Upper lobe of left lung (tissue), 6 donors: Measurements from ENCODE around the gene HIVEP2. TPM values are rescaled to one million over a fixed set of nuclear protein-coding genes. Genes with fewer than 3 reads are reported as not detected.

Experiments used
- ATAC-seq, 2 donors: fragments of 200-7000 bp; cut with Tn5 transposase; one replicate each; pipeline ENCODE4 v1.9.1; 2022; ENCODE audit warnings: mild to moderate bottlenecking in 2 of 2, moderate library complexity in 2 of 2; ENCODE audit not compliant: low FRiP score in 2 of 2
- DNase-seq, 2 donors: peaks; one replicate each; pipeline ENCODE4 v3.0.0-alpha.2; 2019 to 2020
- H3K27ac ChIP-seq, 4 donors: fragments of 200-600 bp; sonication (generic); one replicate each; pipeline ENCODE4 v1.5.1; 2016 to 2019
- H3K27me3 ChIP-seq, 4 donors: fragments of 200-600 bp; sonication (generic); one replicate each; pipeline ENCODE4 v1.5.1; 2017 to 2019
- H3K36me3 ChIP-seq, 4 donors: fragments of 200-600 bp; sonication (generic); one replicate each; pipeline ENCODE4 v1.5.1; 2016 to 2019
- H3K4me1 ChIP-seq, 4 donors: fragments of 200-600 bp; sonication (generic); one replicate each; pipeline ENCODE4 v1.5.1; 2018 to 2019
- H3K4me3 ChIP-seq, 4 donors: fragments of 200-600 bp; sonication (generic); one replicate each; pipeline ENCODE4 v1.5.1; 2017 to 2019; ENCODE audit warnings: mild to moderate bottlenecking in 2 of 4, moderate library complexity in 1 of 4
- H3K9me3 ChIP-seq, 4 donors: fragments of 200-600 bp; sonication (generic); one replicate each; pipeline ENCODE4 v1.5.1; 2018 to 2019
- EP300 ChIP-seq, 4 donors: sonication (generic); formaldehyde crosslinking; IDR thresholded peaks; one replicate each; pipeline ENCODE4 v1.5.1; 2017; ENCODE audit warnings: antibody characterized with exemption in 4 of 4, control low read depth in 2 of 4
- POLR2A ChIP-seq, 4 donors: fragments of 450-650 bp; IDR thresholded peaks; one replicate each; pipeline ENCODE4 v1.5.1; 2016 to 2017; ENCODE audit warnings: antibody characterized with exemption in 4 of 4, mild to moderate bottlenecking in 2 of 4
- POLR2AphosphoS5 ChIP-seq, 2 donors: sonication (generic); formaldehyde crosslinking; IDR thresholded peaks; one replicate each; pipeline ENCODE4 v1.5.1; 2017; ENCODE audit warnings: antibody characterized with exemption in 2 of 2
- WGBS, 2 donors: methylation state at CpG; one replicate each; pipeline ENCODE4 v1.1.5; 2017 to 2018; 5-methylcytosine and 5-hydroxymethylcytosine counted together
- total RNA-seq, 6 donors: library from RNA; depleted of rRNA in 4 of 6; stranded (reverse); fragments of >200 nt in 4 of 6; gene quantifications; one replicate each; pipeline versions ENCODE4 v1.1.0 to v1.2.1, GENCODE V29; 2016 to 2021
- TF ChIP-seq, protein P1 (sequence below), 6 experiments: fragments of 450-650 bp in 4 of 6; fragments of 200-600 bp in 2 of 6; sonication (generic) in 2 of 6; IDR thresholded peaks; one replicate each; pipeline ENCODE4 v1.5.1; 2016 to 2019; ENCODE audit warnings: antibody characterized with exemption in 6 of 6
- donor health status: DM: no; HTN: no; CAD: no; lungs with moderate emphysema.
- donor health status: DM: no; HTN: yes; CAD: no; lungs with severe emphysema.

The HIVEP2 gene
- total RNA-seq, 6 donors from 2014 or later: 10.4 to 32.5 (median 19.6) TPM

DNA sequence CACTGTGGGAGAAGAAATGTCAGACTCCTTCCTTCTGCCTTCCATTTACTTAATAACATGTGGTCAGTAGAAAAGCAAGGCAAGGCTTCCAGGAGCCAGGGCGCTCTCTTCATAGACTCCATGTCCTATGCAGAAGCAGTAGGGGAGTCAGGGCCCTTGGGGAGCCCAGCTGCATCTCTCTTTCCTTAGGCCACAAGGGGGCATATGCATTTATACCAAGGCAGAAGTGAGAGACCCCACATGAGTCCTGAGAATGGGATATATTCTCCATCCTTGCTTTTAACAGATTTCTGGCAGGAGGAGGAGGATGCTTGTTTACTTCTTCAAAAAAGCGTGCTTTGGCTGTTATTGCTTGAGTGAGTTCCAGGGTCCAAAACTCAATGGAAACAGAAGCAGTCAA lies 198.5 kb downstream of the HIVEP2 start:
- H3K9me3 ChIP-seq: no peaks in the 10 kb centered on the region
- DNase-seq (no peak), ATAC-seq (peak in 1 of 2 donors; percentile 48)
- WGBS, 2 donors: 85 to 97% methylated on average over 2 of the region's 2 CpGs
- TF ChIP-seq POLR2A (IDR thresholded peaks at IDR 0.05) (no peak), EP300 (IDR thresholded peaks at IDR 0.05) (no peak)
- TF ChIP-seq, protein P1, sequence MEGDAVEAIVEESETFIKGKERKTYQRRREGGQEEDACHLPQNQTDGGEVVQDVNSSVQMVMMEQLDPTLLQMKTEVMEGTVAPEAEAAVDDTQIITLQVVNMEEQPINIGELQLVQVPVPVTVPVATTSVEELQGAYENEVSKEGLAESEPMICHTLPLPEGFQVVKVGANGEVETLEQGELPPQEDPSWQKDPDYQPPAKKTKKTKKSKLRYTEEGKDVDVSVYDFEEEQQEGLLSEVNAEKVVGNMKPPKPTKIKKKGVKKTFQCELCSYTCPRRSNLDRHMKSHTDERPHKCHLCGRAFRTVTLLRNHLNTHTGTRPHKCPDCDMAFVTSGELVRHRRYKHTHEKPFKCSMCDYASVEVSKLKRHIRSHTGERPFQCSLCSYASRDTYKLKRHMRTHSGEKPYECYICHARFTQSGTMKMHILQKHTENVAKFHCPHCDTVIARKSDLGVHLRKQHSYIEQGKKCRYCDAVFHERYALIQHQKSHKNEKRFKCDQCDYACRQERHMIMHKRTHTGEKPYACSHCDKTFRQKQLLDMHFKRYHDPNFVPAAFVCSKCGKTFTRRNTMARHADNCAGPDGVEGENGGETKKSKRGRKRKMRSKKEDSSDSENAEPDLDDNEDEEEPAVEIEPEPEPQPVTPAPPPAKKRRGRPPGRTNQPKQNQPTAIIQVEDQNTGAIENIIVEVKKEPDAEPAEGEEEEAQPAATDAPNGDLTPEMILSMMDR (IDR thresholded peaks at IDR 0.05): peak in 5 of 6 experiments; percentile 23 to 44 (median 38)
- H3K27ac ChIP-seq: no peak overlapping the region
- no peaks in the 10 kb centered on the region for H3K4me1 ChIP-seq
- H3K4me3 ChIP-seq: no peak overlapping the region
- no peaks in the 10 kb centered on the region for H3K27me3 ChIP-seq
- no peaks in the 10 kb centered on the region for H3K36me3 ChIP-seq

DNA sequence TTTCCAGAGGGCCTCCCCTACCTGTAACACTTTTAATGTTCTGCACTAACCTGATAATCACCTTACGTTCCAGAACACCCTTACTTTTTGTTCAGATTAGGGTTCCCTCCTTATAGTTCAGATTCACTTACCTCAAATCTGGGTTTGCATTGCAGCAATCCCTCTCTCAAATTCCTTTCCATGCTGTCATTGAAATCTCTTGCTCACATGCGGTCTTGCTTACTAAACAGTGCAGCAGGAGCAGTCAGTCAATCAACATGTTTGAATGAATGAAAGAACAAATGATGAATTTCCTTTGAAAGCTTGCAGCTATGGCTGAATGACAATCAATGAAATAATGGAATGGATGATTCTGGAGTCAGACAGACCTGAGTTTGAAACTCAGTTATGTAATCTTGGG lies 200.1 kb downstream of the HIVEP2 start:
- Histone ChIP-seq H3K4me3 (no peak overlapping the region), H3K27ac (no peak overlapping the region), H3K27me3 (no peaks in the 10 kb centered on the region), H3K9me3 (no peaks in the 10 kb centered on the region), H3K4me1 (no peaks in the 10 kb centered on the region), H3K36me3 (no peaks in the 10 kb centered on the region)
- ATAC-seq (no peak), DNase-seq (no peak)
- WGBS, 2 donors: 90 to 91% methylated on average over 2 of the region's 2 CpGs
- TF ChIP-seq POLR2AphosphoS5 (IDR thresholded peaks at IDR 0.05) (no peak), POLR2A (IDR thresholded peaks at IDR 0.05) (no peak), EP300 (IDR thresholded peaks at IDR 0.05) (no peak)
- TF ChIP-seq, protein P1 (IDR thresholded peaks at IDR 0.05): no peak

DNA sequence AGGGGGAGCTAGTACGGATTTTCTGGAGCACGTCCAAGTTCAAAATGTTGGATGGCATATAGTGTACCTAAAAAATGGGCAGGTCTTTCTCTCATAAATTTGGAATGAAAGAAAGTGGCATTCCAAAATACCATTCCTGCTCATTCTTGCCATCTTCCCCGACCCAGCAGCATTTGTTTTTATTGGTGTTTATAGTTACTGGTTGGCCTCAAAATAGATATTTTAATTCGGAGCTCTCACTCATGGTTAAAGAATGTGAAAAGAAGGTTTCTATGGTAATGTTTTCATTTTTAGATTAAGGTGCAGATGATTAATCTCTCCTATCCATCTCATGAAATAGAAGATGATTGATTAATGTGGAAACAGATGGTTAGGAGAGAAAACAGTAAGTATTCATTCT lies 204.5 kb downstream of the HIVEP2 start:
- TF ChIP-seq POLR2AphosphoS5 (IDR thresholded peaks at IDR 0.05) (no peak), EP300 (IDR thresholded peaks at IDR 0.05) (no peak), POLR2A (IDR thresholded peaks at IDR 0.05) (no peak)
- TF ChIP-seq, protein P1 (IDR thresholded peaks at IDR 0.05): no peak
- Histone ChIP-seq H3K36me3 (no peaks in the 10 kb centered on the region), H3K27me3 (no peaks in the 10 kb centered on the region), H3K9me3 (no peaks in the 10 kb centered on the region), H3K27ac (no peak overlapping the region), H3K4me1 (no peaks in the 10 kb centered on the region), H3K4me3 (no peak overlapping the region)
- DNase-seq: no peak
- 73 to 81% methylated on average over 4 of the region's 4 CpGs for WGBS, 2 donors
- ATAC-seq: no peak

DNA sequence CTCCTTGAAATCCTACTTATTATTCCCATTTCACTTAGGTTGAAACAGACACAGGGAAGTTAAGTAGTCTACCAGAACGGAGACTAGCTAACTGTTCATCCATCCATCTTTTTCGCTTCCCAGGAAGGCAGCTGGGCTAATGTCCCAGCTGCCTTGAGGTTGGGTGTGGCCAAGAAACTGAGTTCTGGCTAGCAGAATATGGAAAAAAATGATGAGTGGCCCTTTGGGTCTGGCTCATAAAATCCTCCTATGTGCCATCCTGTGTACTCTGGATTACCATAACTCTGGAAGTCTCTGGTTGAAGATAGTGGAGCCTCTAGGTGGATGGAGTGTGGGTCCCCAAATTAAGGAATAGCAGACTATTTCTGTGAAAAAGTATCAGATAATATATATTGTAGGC lies 206.2 kb downstream of the HIVEP2 start:
- ATAC-seq: no peak
- no peaks in the 10 kb centered on the region for H3K36me3 ChIP-seq
- no peak for DNase-seq
- WGBS, 2 donors: 45 to 74% methylated on average over 2 of the region's 2 CpGs
- no peaks in the 10 kb centered on the region for H3K27me3 ChIP-seq
- H3K9me3 ChIP-seq: no peaks in the 10 kb centered on the region
- H3K4me3 ChIP-seq: no peak overlapping the region
- no peak for TF ChIP-seq POLR2AphosphoS5 (IDR thresholded peaks at IDR 0.05)
- TF ChIP-seq POLR2A (IDR thresholded peaks at IDR 0.05): no peak
- no peak for TF ChIP-seq EP300 (IDR thresholded peaks at IDR 0.05)
- TF ChIP-seq, protein P1 (IDR thresholded peaks at IDR 0.05): no peak
- H3K4me1 ChIP-seq: no peaks in the 10 kb centered on the region
- H3K27ac ChIP-seq: no peak overlapping the region

DNA sequence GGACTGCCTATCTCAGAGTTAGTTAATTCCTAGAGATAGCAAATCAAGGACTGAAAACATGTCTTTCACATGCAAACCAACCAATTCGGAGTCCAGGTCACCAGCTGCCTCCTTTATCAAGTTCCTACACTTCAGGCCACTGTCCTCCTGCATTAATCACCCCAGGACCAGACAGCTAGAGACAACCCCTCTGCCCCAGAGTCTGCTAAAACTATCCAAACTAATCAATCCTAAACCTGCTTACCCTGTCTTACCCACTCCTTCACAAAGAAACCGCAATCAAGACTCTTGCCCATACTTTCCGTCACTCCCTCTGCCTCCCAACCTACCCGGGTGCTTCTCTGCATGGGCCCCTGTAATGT lies 207.0 kb downstream of the HIVEP2 start:
- peak in 1 of 2 donors; percentile 15 for ATAC-seq
- Histone ChIP-seq H3K36me3 (no peaks in the 10 kb centered on the region), H3K4me1 (no peaks in the 10 kb centered on the region), H3K4me3 (no peak overlapping the region), H3K27ac (no peak overlapping the region), H3K27me3 (no peaks in the 10 kb centered on the region), H3K9me3 (no peaks in the 10 kb centered on the region)
- DNase-seq: no peak
- TF ChIP-seq POLR2AphosphoS5 (IDR thresholded peaks at IDR 0.05) (no peak), EP300 (IDR thresholded peaks at IDR 0.05) (no peak), POLR2A (IDR thresholded peaks at IDR 0.05) (no peak)
- TF ChIP-seq, protein P1 (IDR thresholded peaks at IDR 0.05): no peak
- 82 to 94% methylated on average over 4 of the region's 4 CpGs for WGBS, 2 donors
